Measurements from ENCODE around the gene RUSC1.

DNA sequence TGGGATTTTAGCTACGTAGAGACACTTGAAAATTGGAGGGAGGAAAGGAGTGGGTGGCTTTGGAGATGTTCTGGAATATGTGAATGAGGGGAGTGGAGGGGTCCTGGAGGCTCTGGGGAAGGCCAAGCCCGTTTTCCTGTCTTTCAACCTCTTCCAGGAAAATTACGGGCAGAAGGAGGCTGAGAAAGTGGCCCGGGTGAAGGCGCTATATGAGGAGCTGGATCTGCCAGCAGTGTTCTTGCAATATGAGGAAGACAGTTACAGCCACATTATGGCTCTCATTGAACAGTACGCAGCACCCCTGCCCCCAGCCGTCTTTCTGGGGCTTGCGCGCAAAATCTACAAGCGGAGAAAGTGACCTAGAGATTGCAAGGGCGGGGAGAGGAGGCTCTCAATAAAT lies 442 bp upstream of the RUSC1 start:
- TF ChIP-seq CTCF (IDR thresholded peaks at IDR 0.05): no peak
- no peak for TF ChIP-seq POLR2A (IDR thresholded peaks at IDR 0.05)

All from uterus (tissue), 2 donors.